Activated CD4-positive, alpha-beta T cell treated with anti-CD3 and anti-CD28 coated beads, Interleukin-2, amount 10 ng/mL, durations not matched to agents 24 days and 14 days (primary cell): ENCODE results near the gene DGCR6L. TPM values are rescaled to one million over a fixed set of nuclear protein-coding genes. Genes with fewer than 3 reads are reported as not detected.
"Not testable (repeated sequence)": the region's sequence is repeated elsewhere in the genome, so short reads cannot be mapped to it uniquely, and the experiment has no call there.

Experiments
- DNase-seq: peaks from one replicate; pipeline ENCODE4 v3.0.0; 2022
- H3K27ac Mint-ChIP-seq: one replicate; pipeline ENCODE4 v1.8.0; 2022; ENCODE audit warnings: mild to moderate bottlenecking, mixed read lengths
- H3K27me3 Mint-ChIP-seq: one replicate; pipeline ENCODE4 v1.8.0; 2022; ENCODE audit warnings: mixed read lengths
- H3K36me3 Mint-ChIP-seq: one replicate; pipeline ENCODE4 v1.8.0; 2022; ENCODE audit warnings: low read depth, mild to moderate bottlenecking, mixed read lengths
- H3K4me1 Mint-ChIP-seq: one replicate; pipeline ENCODE4 v1.8.0; 2021; ENCODE audit warnings: mixed read lengths
- H3K4me3 Mint-ChIP-seq: one replicate; pipeline ENCODE4 v1.8.0; 2022; ENCODE audit warnings: mild to moderate bottlenecking, moderate library complexity, mixed read lengths
- H3K9me3 Mint-ChIP-seq: one replicate; pipeline ENCODE4 v1.8.0; 2021; ENCODE audit warnings: mixed read lengths
- intact Hi-C: fragments of 100-400 bp; cut with micrococcal nuclease; formaldehyde crosslinking; loops from one replicate; pipeline ENCODE4 v1.15.1; 2023
- total RNA-seq: library from RNA; stranded (reverse); gene quantifications from 2 replicates; pipeline ENCODE4 v1.2.3, GENCODE V29; 2022

DGCR6L gene
- total RNA-seq, 1 donor from 2014 or later, result 37.2 TPM

DNA sequence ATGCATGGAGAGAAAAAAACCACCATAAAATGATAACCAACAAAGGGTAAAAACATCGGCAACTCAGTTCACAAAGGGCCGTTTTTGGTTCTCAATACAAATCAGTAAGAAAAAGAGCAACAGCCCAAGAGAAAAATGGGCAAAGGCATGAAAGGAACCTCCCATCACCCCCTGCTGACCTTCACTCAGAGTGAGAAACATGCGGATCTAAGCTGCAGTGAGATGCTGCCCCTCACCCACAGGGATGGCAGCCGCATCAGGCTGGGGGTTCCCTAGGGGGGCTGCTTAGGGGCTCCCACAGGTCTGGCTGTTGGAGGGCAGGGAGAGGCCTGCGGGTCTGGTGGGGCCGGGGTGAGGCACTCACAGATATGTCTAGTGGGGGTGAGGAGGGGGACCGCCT is 44.5 kb downstream of the DGCR6L start:
- intact Hi-C loops, H3K27me3 Mint-ChIP-seq, H3K4me1 Mint-ChIP-seq, H3K9me3 Mint-ChIP-seq, H3K4me3 Mint-ChIP-seq, H3K36me3 Mint-ChIP-seq, DNase-seq, H3K27ac Mint-ChIP-seq: not testable (repeated sequence)

DNA sequence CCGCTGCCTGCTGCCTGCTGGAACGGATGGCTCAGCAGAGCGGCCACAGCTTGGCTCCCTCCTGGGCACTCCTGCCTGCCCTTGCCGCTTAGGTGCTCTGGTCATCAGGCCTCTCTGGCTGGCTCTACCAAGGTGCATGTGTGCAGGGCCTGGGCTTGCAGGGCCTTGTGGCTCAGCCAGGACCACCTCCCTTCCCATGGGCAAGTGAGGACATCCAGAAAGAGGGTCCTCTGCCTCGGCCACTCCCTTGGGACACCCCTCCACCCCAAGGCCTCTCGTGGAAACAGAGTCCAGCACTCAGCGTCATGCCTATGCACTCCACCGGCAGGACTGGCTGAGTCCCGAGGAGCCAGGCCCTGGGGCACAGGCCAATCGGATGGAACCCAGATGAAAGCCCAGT is 45.5 kb downstream of the DGCR6L start:
- H3K27me3 Mint-ChIP-seq, H3K9me3 Mint-ChIP-seq, H3K4me3 Mint-ChIP-seq, intact Hi-C loops, H3K36me3 Mint-ChIP-seq, H3K4me1 Mint-ChIP-seq, DNase-seq, H3K27ac Mint-ChIP-seq: not testable (repeated sequence)

DNA sequence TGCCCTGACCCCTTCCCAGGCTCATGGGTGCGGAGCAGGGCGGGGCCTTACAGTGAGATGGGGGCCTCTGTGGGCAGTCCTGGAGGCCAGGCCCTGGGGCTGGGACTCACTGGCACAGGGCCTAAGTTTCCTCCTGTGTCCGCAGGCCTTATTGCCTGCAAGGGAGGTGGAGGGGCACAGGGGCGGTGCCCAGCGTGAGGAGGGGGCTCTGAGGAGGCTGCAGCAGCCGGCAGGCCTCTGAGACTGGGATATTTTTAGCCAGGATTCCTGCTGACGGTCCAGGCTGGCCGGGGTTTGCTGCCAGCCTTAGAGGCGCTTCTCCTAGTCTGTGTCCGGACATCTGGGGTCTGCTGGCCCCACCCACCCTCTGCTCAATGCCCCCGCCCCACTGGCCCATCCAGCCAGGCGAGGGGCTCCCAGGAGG is 46.1 kb downstream of the DGCR6L start:
- no peaks in the 10 kb centered on the region for H3K9me3 Mint-ChIP-seq
- no peak overlapping the region for H3K27ac Mint-ChIP-seq
- intact Hi-C loops, result no loop called here
- H3K4me3 Mint-ChIP-seq, result no peak overlapping the region
- no peak for DNase-seq
- no peaks in the 10 kb centered on the region for H3K27me3 Mint-ChIP-seq
- H3K4me1 Mint-ChIP-seq, result peaks cover under 1% of the 10 kb centered on the region
- H3K36me3 Mint-ChIP-seq, result no peaks in the 10 kb centered on the region

DNA sequence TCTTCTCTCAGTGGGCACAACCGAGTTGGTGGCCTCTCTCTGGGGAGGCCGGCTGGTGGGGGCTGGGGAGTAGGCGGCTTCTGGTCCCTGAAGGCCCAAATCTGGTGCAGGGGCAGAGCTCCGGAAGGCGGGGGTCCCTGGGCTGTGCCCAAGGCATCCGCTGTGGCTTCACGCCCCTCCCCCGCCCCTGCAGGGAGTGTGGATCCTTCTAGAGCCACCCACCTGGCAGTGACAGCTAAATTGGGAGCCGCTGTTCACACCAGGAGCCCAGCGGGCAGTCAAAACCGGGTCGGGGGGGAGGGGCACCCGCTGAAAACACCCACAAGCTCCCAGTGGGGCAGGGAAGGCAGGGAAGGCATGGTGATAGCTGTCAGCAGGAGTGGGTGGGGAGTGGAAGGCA is 47.2 kb downstream of the DGCR6L start:
- intact Hi-C loops, result no loop called here
- no peaks in the 10 kb centered on the region for H3K27me3 Mint-ChIP-seq
- no peak overlapping the region for H3K4me3 Mint-ChIP-seq
- no peaks in the 10 kb centered on the region for H3K9me3 Mint-ChIP-seq
- H3K4me1 Mint-ChIP-seq, result peaks cover 2% of the 10 kb centered on the region
- H3K27ac Mint-ChIP-seq, result no peak overlapping the region
- H3K36me3 Mint-ChIP-seq, result no peaks in the 10 kb centered on the region
- no peak for DNase-seq

DNA sequence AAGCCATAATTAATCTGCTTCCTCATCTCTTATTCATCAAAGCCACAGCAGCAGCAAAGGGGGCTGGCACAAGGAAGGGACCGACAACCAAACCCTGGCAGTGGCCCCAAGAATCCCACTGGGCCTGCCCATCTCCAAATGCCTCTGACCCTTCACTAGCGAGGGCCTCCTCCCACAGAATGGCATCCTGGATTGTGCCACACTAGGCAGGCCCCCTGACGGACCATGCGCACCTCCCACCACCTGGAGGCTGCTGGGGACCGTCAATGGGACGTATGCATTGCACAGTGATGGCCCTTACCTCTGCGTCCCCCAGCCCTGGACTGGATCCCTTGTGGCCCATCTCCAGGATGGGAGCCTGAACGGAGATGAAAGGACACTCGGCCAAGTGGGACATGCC is 47.7 kb downstream of the DGCR6L start:
- no peak for DNase-seq
- intact Hi-C loops, result no loop called here
- H3K4me1 Mint-ChIP-seq, result peaks cover 2% of the 10 kb centered on the region
- H3K27ac Mint-ChIP-seq, result no peak overlapping the region
- no peaks in the 10 kb centered on the region for H3K36me3 Mint-ChIP-seq
- no peaks in the 10 kb centered on the region for H3K9me3 Mint-ChIP-seq
- no peaks in the 10 kb centered on the region for H3K27me3 Mint-ChIP-seq
- no peak overlapping the region for H3K4me3 Mint-ChIP-seq

DNA sequence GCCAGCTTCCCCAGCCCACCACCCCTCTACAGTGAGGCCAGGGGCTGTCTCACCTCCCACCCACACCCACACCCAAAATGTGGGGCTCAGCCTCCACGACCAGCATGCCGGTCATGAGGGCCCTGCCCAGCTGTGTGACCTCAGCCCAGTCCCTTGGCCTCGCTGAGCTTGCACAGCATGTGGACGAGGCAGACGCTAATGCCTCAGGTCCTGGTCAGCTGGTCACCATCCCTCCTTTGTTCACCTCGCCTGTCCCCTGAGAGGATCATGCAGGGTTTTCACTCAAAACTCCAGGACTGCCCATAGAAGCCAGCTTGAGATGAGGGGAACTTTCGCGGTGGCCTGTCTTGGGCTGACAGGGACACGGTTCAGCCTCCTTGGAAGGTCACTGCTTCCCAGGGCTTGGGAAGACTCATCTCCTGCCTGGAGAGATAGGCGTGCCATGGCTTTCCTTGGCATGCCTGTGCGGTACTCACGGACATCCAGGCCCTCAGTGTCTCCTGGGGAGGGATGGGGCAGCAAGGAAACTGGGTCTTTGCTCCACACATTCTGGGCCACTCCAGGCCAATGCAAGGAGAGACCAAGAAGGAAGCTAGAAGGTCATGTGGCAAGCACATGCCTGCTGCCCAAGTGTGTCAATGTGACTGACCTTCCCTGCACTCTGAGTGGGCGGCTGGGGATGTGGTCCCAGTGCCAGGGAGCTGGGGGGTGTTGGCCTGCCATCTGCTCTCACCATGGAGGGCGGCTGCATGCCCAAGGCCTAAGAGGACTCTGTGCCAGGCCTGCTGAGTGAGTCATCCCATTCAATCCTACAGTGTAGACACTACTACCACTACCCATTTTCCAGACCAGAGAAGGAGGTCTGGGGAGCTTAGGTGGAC is 48.5 kb downstream of the DGCR6L start:
- no peak overlapping the region for H3K4me3 Mint-ChIP-seq
- peaks cover 2% of the 10 kb centered on the region for H3K4me1 Mint-ChIP-seq
- no peaks in the 10 kb centered on the region for H3K9me3 Mint-ChIP-seq
- intact Hi-C loops, result no loop called here
- H3K27me3 Mint-ChIP-seq, result peaks cover 3% of the 10 kb centered on the region
- H3K27ac Mint-ChIP-seq, result no peak overlapping the region
- no peaks in the 10 kb centered on the region for H3K36me3 Mint-ChIP-seq
- no peak for DNase-seq

DNA sequence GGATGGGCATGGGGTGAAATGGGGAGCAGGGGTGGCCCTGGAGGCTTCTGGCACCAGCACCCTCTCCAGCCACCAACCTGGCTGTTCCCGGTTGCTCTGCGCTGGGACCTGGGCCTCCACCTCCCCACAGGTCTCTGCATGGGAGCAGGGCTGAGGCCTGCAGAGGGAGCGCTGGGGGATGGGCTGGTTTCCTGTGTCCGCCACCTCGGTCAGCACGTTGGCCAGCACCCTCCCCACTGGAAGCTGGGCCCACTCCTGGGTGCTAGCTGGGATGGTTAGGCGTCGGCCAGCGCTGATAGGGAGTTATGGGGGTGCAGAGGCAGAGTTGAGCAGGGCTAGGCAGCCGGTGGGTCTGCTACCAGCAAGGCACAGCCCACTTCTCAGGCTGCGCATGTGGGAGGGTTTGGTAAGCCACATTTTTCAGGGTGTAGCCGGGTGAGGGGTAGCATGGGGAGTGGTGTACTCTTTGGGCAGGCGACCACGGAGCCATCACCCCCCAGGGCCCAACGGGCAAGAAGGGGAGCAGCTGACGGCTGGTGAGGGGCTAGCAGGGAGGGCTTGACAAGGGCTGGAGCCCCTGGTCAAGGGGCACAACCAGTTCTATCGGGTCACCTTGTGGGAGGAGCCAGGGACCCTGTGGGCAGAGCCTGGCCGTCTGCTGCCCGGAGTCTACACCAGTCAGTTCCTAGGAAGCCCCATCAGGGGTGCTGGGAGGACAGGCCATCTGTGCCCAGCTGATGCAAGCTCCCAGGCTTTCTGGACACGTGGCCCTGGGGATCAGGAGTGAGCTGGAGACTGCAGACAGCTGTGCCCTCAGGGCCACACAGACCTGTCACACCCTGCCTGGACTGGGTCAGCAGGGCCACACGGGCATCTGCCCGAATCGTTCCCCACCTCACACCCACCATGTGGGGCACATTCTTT is 49.4 kb downstream of the DGCR6L start:
- H3K27ac Mint-ChIP-seq, H3K4me1 Mint-ChIP-seq, H3K4me3 Mint-ChIP-seq, H3K36me3 Mint-ChIP-seq, intact Hi-C loops, DNase-seq, H3K27me3 Mint-ChIP-seq, H3K9me3 Mint-ChIP-seq: not testable (repeated sequence)

DNA sequence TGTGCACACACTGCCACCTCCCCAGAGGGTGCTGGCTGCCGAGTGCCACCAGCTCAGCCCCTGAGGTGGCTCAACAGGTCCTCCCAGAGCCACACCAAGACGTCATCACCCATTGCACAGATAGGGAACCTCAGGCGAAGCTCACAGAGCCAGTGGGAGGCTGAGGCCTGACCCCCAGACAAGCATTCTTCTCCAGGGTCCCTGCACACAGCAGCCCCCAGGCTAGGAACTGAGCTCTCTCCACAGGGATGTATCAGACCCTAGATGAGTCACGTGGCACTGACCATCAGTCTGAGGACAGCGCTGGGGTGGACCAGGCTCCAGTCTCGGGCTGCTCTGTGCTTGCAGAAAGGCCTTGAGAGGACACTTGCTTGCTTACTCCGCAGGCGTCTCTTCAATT is 50.2 kb downstream of the DGCR6L start:
- H3K9me3 Mint-ChIP-seq, H3K36me3 Mint-ChIP-seq, H3K4me1 Mint-ChIP-seq, DNase-seq, H3K27ac Mint-ChIP-seq, H3K4me3 Mint-ChIP-seq, H3K27me3 Mint-ChIP-seq: not testable (repeated sequence)
- intact Hi-C loops, result loop anchor here (5.0 kb wide), 1 partner anchor 112 kb away; no protein-coding TSS in a partner anchor

DNA sequence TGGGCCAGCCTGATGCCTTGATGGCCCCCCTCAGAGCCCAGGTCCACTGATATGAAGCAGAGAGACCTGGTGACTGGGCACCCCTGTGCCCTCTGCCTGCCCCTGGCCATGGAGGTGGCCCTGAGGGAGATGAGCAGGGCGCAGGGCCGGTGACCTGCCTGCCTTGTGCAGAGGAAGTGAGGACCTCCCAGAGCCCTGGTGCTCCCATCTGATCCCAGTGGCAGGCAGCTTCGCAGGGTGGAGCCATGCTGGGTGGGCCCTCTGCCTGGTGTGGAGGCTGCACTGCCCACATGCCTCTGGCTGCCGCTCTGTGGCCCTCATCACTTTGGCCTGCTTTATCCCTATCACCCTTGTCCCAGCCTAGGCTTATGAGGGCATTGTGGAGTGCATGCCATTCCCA is 50.7 kb downstream of the DGCR6L start:
- intact Hi-C loops, result loop anchor here (5.0 kb wide), 1 partner anchor 112 kb away; no protein-coding TSS in a partner anchor

DNA sequence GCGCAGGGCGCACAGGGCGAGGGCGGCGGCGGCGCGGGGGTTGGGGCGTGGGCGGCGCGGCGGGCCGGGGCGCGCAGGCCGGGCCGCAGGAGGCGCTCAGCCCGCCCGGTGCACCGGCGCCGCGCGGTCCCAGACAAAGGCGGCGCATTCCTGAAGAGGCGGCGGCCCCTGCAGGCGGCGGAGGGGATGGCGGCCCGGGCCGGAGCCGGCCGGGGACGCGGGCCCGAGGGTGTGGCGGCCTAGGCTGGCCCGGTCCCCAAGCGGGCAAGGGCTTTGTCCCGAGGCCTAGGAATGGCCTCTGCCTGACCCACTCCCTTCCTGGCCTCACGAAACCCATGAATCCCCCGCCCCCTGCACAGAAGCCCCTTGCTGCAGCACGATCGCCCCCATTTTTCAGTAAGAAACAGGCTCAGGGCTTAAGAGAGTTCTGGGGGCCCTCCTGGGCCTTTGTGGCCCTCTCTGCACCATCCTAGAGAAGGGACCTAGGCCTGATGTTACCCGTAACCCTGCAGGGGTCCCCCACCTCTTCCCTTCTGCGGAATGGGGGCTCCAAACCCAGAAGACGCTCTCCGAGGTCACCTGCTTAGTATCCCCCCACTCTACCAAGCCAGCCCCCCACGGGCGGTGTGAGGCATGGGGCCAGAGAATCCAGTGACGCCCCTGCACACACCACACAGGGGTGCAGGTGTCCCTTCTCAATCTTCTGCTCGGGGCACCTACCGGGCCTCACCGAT is 51.4 kb downstream of the DGCR6L start, which contains the start of gene RTN4R:
Gene RTN4R, minus strand, starts transcription at position 40 of the 734 bp plus-strand sequence. CDS start 226 bp downstream, outside the sequence.
- peak; percentile 90 for DNase-seq
- Mint-ChIP-seq H3K4me3 (peak within 1 kb of the TSS; percentile 67), H3K27me3 (peaks cover 3% of the 10 kb centered on the region), H3K36me3 (no peaks in the 10 kb centered on the region), H3K9me3 (no peaks in the 10 kb centered on the region), H3K27ac (no peak within 1 kb of the TSS), H3K4me1 (peaks cover 2% of the 10 kb centered on the region)
- intact Hi-C loops, result loop anchor here (5.0 kb wide), 1 partner anchor 111 kb away; no protein-coding TSS in a partner anchor

More for the DNA sequence above, 50.7 kb downstream of the DGCR6L start:
- H3K27me3 Mint-ChIP-seq, DNase-seq, H3K27ac Mint-ChIP-seq, H3K9me3 Mint-ChIP-seq, H3K4me1 Mint-ChIP-seq, H3K4me3 Mint-ChIP-seq, H3K36me3 Mint-ChIP-seq: not testable (repeated sequence)

DNA sequence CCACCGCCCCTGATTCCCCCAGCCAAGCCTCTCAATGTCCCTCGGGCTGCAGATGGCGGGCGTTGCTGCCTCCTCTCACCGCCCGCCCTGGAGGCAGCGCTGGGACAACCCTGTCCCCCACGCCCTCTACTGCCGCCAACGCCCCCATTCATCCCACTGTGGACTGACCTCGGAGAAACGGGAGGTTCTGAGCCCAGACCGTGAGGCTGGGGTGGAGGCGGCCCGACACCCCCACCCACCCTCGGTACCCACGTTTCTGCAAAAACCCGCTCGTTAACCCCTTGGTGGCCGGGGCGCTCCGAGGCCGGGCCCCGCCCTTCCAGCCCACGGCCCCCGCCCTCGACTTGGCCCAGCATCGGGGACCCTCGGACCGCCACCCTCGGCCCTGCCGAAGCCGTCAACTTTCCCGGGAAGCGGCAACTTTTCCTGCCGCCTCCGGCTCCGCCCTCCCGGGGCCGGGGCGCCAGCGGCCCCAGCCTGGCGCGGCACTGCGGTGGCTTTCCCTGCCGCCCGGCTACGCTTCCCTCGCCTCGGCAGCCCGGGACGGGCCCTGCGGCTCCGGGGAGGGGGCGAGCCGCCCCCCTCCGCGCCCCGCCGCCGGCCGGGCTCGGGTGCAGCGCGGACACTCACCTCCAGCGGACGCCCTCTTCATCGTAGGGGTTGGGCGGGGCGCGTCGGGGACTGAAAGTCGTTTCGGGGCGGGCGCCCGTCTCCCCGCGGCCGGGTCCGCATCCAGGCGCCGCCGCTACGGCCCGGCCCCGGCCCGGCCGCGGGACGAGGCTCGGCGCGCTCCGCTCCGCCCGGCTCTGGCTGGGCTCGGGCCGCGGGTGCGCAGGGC is 52.2 kb downstream of the DGCR6L start:
- intact Hi-C loops, result loop anchor here (5.0 kb wide), 1 partner anchor 110 kb away; no protein-coding TSS in a partner anchor
- H3K9me3 Mint-ChIP-seq, result no peaks in the 10 kb centered on the region
- no peaks in the 10 kb centered on the region for H3K36me3 Mint-ChIP-seq
- H3K27me3 Mint-ChIP-seq, result peaks cover 3% of the 10 kb centered on the region
- peak overlapping the region; percentile 42 for H3K4me3 Mint-ChIP-seq
- peaks cover 2% of the 10 kb centered on the region for H3K4me1 Mint-ChIP-seq
- peak; percentile 71 for DNase-seq
- no peak overlapping the region for H3K27ac Mint-ChIP-seq

DNA sequence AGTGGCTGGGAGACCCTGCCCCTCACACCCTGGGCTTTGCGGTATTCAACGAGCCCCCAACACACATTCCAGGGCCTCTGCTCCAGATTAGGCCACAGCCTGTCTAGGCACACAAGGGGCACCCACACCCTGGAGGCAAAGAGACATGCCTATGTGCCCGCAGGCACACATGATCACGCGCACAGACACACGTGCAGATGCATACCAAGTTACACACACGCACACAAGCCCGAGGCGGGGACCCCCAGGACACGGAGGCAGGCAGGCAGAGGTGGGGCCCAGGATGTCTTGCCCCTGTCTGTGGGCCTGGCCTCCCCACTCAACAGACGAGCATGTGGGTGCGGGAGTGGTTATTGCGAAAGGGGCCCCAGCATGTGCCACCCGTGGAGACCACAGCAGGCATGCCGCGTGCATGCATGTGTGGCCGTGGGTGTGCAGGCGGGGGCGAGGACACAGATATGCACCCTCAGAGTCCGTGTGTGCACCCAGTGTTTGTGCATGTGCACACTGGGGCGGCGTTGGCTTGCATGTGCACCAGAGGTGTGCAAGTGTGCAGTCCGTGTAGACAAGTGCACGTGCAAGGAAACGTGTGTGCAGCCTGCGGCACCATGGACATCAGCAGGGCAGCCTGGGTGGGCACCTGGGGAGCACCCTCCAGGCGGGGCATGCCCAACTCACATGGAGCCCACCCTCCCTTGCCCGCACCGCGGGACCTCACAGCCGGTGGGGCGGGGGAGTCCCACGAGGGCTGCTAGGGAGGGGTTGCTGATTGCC is 53.0 kb downstream of the DGCR6L start:
- H3K36me3 Mint-ChIP-seq, H3K4me1 Mint-ChIP-seq, H3K27ac Mint-ChIP-seq, H3K9me3 Mint-ChIP-seq, H3K27me3 Mint-ChIP-seq: not testable (repeated sequence)
- H3K4me3 Mint-ChIP-seq, result peak overlapping the region; percentile 42
- intact Hi-C loops, result loop anchor here (5.0 kb wide), 1 partner anchor 110 kb away; no protein-coding TSS in a partner anchor
- DNase-seq, result peak; percentile 64
